ENCODE results near the gene FBXO8. TPM values are rescaled to one million over a fixed set of nuclear protein-coding genes. Genes with fewer than 3 reads are reported as not detected.

Gene FBXO8
- total RNA-seq, 1 donor from 2014 or later = 18.9 TPM

DNA sequence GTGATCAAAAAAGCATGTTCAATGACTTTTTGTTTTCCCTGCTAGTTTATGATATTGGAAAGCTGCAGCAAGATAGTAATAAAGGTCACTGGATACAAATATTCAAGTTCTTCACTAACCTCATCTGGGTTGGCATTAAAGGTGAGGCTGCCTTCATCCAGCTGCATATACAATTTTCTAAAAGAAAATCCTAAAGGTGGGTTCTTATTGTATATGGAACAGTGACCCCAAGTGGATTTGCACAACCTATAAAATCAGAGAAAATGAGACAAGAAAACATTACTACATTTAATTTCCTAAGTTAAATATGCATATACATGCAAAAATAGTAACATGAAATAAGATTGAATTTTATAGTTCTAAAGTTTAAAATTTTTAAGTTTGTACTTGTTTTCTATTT is 23.9 kb downstream of the FBXO8 start:
- no peak overlapping the region for H3K4me3 Mint-ChIP-seq (ENCODE audit: unreplicated experiment)
- H3K9me3 Mint-ChIP-seq (ENCODE audit: low read depth) = no peaks in the 10 kb centered on the region
- H3K27ac Mint-ChIP-seq (ENCODE audit: unreplicated experiment) = no peak overlapping the region
- H3K4me1 Mint-ChIP-seq (ENCODE audit: low read depth) = peaks cover 19% of the 10 kb centered on the region
- peaks cover 2% of the 10 kb centered on the region for H3K36me3 Mint-ChIP-seq (ENCODE audit: low read depth)
- DNase-seq (ENCODE audit: low spot score) = no peak
- H3K27me3 Mint-ChIP-seq (ENCODE audit: low read depth) = no peaks in the 10 kb centered on the region
- TF ChIP-seq, protein P1, sequence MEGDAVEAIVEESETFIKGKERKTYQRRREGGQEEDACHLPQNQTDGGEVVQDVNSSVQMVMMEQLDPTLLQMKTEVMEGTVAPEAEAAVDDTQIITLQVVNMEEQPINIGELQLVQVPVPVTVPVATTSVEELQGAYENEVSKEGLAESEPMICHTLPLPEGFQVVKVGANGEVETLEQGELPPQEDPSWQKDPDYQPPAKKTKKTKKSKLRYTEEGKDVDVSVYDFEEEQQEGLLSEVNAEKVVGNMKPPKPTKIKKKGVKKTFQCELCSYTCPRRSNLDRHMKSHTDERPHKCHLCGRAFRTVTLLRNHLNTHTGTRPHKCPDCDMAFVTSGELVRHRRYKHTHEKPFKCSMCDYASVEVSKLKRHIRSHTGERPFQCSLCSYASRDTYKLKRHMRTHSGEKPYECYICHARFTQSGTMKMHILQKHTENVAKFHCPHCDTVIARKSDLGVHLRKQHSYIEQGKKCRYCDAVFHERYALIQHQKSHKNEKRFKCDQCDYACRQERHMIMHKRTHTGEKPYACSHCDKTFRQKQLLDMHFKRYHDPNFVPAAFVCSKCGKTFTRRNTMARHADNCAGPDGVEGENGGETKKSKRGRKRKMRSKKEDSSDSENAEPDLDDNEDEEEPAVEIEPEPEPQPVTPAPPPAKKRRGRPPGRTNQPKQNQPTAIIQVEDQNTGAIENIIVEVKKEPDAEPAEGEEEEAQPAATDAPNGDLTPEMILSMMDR (IDR thresholded peaks at IDR 0.05) = no peak

DNA sequence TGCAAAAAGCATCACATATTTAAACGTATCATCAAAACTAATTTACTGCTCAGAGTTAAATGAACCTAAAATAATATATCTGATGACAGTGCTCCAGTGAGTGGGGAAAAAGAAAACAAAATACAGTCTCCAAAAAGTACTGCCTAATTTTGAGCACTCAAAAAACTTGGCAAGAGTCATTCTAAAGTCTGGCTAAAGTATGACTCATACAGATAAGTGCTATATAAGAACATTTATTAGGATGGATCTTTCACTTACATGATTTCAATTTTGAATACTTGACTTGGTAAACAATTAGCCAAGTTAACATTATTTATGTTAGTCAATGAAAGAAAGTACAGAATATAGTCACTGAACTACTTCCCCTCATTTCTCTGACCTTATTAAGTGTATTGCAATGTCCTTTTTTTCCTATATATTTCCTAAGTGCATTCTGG is 27.2 kb downstream of the FBXO8 start:
- no peak for DNase-seq (ENCODE audit: low spot score)
- Mint-ChIP-seq H3K27me3 (ENCODE audit: low read depth) (no peaks in the 10 kb centered on the region), H3K9me3 (ENCODE audit: low read depth) (no peaks in the 10 kb centered on the region)

DNA sequence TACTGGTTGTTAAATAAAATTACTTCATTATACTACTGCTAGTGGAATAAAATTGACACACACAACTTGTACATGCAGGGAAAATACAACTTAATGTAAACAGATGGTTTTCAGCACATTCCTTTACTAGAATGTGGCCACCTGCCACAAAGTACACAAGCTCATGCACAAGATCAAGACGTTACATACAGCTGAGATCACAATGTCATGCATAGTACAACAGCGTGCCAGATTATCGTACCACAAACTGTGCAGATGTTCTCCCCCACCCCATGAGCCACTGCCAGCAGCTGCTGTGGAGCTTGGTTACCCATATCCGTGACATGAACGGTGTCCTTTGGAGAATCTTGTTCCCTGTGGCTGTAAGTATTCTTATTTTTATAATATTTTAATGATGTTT is 27.7 kb downstream of the FBXO8 start:
- TF ChIP-seq, protein P1 (IDR thresholded peaks at IDR 0.05) = no peak
- Mint-ChIP-seq H3K27ac (ENCODE audit: unreplicated experiment) (no peak overlapping the region), H3K27me3 (ENCODE audit: low read depth) (no peaks in the 10 kb centered on the region), H3K36me3 (ENCODE audit: low read depth) (no peaks in the 10 kb centered on the region), H3K9me3 (ENCODE audit: low read depth) (no peaks in the 10 kb centered on the region), H3K4me1 (ENCODE audit: low read depth) (peaks cover 19% of the 10 kb centered on the region), H3K4me3 (ENCODE audit: unreplicated experiment) (no peak overlapping the region)
- DNase-seq (ENCODE audit: low spot score) = no peak

More for the DNA sequence above, 27.2 kb downstream of the FBXO8 start:
- TF ChIP-seq, protein P1 (IDR thresholded peaks at IDR 0.05) = no peak
- Mint-ChIP-seq H3K4me1 (ENCODE audit: low read depth) (peaks cover 19% of the 10 kb centered on the region), H3K36me3 (ENCODE audit: low read depth) (no peaks in the 10 kb centered on the region), H3K4me3 (ENCODE audit: unreplicated experiment) (no peak overlapping the region), H3K27ac (ENCODE audit: unreplicated experiment) (peak overlapping the region; percentile 68)

DNA sequence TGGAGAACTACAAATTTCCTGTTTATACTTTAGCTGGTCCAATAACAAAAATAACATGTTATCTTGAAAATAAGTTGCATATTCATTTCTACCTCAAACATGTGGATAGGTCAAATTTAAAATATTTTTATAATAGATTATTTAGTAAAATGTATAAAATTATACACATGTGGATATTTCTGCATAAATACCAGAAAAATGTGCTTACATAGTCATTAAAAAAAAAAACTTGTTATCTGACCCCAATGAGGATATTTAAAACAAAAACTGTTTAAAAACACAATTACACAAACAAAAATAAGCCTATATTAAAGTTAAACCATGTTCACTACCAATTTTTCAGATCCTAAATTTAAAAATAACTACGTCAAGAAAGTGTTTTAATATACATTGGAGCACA is 28.1 kb downstream of the FBXO8 start:
- TF ChIP-seq, protein P1 (IDR thresholded peaks at IDR 0.05) = no peak
- no peak for DNase-seq (ENCODE audit: low spot score)
- no peaks in the 10 kb centered on the region for H3K36me3 Mint-ChIP-seq (ENCODE audit: low read depth)
- peaks cover 19% of the 10 kb centered on the region for H3K4me1 Mint-ChIP-seq (ENCODE audit: low read depth)
- H3K9me3 Mint-ChIP-seq (ENCODE audit: low read depth) = no peaks in the 10 kb centered on the region
- no peak overlapping the region for H3K4me3 Mint-ChIP-seq (ENCODE audit: unreplicated experiment)
- no peaks in the 10 kb centered on the region for H3K27me3 Mint-ChIP-seq (ENCODE audit: low read depth)
- H3K27ac Mint-ChIP-seq (ENCODE audit: unreplicated experiment) = no peak overlapping the region

DNA sequence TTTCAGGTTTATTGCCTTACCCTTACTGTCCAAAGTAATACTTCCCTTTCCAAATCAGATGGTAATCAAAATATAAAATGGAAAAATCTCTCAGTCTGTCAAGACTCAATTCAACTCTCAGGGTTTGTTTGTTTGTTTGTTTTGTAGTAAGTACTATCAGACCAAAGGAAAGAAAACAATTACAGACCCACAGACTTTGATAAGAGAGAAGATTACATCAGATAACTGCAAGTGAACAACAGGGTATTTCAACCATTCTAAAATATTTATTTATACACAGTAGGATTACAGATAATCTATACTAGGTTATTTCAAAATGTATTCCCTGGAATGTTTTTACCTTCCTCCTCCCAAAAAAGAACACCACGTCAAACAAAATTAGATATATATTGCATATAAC is 28.9 kb downstream of the FBXO8 start:
- Mint-ChIP-seq H3K27ac (ENCODE audit: unreplicated experiment) (no peak overlapping the region), H3K4me3 (ENCODE audit: unreplicated experiment) (no peak overlapping the region), H3K27me3 (ENCODE audit: low read depth) (no peaks in the 10 kb centered on the region), H3K36me3 (ENCODE audit: low read depth) (no peaks in the 10 kb centered on the region), H3K4me1 (ENCODE audit: low read depth) (peaks cover 19% of the 10 kb centered on the region), H3K9me3 (ENCODE audit: low read depth) (no peaks in the 10 kb centered on the region)
- TF ChIP-seq, protein P1 (IDR thresholded peaks at IDR 0.05) = no peak
- DNase-seq (ENCODE audit: low spot score) = no peak
